Measurements from ENCODE around the gene TTC21B. TPM values are rescaled to one million over a fixed set of nuclear protein-coding genes. Genes with fewer than 3 reads are reported as not detected.

The TTC21B gene
- total and polyA plus RNA-seq, 10 of the 15 experiments (the other 5 are each of a cell fraction or from before 2014, with no cell fraction given): 2.7 to 22.4 (median 11.3) TPM

DNA sequence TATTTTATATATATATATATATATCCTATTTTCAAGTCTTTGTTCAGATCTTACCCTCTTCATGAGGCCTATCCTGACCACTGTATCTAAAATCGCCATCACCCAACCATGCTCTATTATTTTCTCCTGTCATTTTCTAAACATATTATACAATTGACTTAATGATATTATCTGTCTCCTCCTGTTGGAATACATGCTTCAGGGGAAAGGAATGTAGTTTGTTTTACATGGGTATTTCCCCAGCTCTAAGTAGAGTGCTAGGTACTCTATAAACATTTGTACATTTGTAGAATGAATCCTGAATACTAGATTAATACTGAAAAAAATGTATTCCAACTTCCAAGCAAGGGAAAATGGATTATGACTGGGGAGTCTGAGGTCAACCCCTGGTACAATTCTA, 26.2 kb downstream of the TTC21B start:
- no peak overlapping the region for H2AFZ ChIP-seq (ENCODE audit: control insufficient read depth, low read depth, low read length)
- no peak overlapping the region for H3K4me3 ChIP-seq
- ChIA-PET RAD21 (ENCODE audit: unreplicated experiment) (no interaction called here), POLR2A (no interaction called here), CTCF (interaction anchor here (0.9 kb wide), 1 partner anchor 16 kb away, joined by 3 read pairs; no protein-coding TSS in a partner anchor), SMC1A (ENCODE audit: uncharacterized antibody, unreplicated experiment) (no interaction called here)
- intact Hi-C loops (cut with micrococcal nuclease; ENCODE audit: unreplicated experiment): no loop called here
- no peaks in the 10 kb centered on the region for H3K9me3 ChIP-seq (replicated peaks; ENCODE audit: control insufficient read depth, insufficient read depth, low read length)
- peak; percentile 41 for FAIRE-seq
- no peaks in the 10 kb centered on the region for H3K79me2 ChIP-seq (ENCODE audit: control insufficient read depth, insufficient read depth, low read length)
- TF ChIP-seq MYC (IDR thresholded peaks at IDR 0.05; ENCODE audit: insufficient read depth, insufficient read length, insufficient replicate concordance, low read length, severe bottlenecking) (no peak), RUNX3 (IDR thresholded peaks at IDR 0.05; ENCODE audit: low read length) (no peak), ZBED1 (IDR thresholded peaks at IDR 0.05; ENCODE audit: borderline replicate concordance) (no peak), RELA (IDR thresholded peaks at IDR 0.05; ENCODE audit: borderline replicate concordance, partially characterized antibody) (no peak), POLR2AphosphoS2 (IDR thresholded peaks at IDR 0.05; ENCODE audit: low read depth, low read length) (no peak), POLR2A (IDR thresholded peaks at IDR 0.05; ENCODE audit: low read depth, low read length) (no peak), CBFB (IDR thresholded peaks at IDR 0.05; ENCODE audit: low read depth) (no peak), TCF3 (IDR thresholded peaks at IDR 0.05; ENCODE audit: borderline replicate concordance, insufficient read depth, low read depth, low read length) (no peak), KLF5 (IDR thresholded peaks at IDR 0.05; ENCODE audit: partially characterized antibody) (no peak), FOXM1 (IDR thresholded peaks at IDR 0.05; ENCODE audit: low read depth, low read length) (no peak), ZNF24 (IDR thresholded peaks at IDR 0.05) (no peak), STAT1 (conservative IDR thresholded peaks at IDR 0.05) (no peak)
- TF ChIP-seq, protein P1, sequence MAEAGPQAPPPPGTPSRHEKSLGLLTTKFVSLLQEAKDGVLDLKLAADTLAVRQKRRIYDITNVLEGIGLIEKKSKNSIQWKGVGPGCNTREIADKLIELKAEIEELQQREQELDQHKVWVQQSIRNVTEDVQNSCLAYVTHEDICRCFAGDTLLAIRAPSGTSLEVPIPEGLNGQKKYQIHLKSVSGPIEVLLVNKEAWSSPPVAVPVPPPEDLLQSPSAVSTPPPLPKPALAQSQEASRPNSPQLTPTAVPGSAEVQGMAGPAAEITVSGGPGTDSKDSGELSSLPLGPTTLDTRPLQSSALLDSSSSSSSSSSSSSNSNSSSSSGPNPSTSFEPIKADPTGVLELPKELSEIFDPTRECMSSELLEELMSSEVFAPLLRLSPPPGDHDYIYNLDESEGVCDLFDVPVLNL (IDR thresholded peaks at IDR 0.05; ENCODE audit: low read depth, low read length): no peak
- TF ChIP-seq, protein P2, sequence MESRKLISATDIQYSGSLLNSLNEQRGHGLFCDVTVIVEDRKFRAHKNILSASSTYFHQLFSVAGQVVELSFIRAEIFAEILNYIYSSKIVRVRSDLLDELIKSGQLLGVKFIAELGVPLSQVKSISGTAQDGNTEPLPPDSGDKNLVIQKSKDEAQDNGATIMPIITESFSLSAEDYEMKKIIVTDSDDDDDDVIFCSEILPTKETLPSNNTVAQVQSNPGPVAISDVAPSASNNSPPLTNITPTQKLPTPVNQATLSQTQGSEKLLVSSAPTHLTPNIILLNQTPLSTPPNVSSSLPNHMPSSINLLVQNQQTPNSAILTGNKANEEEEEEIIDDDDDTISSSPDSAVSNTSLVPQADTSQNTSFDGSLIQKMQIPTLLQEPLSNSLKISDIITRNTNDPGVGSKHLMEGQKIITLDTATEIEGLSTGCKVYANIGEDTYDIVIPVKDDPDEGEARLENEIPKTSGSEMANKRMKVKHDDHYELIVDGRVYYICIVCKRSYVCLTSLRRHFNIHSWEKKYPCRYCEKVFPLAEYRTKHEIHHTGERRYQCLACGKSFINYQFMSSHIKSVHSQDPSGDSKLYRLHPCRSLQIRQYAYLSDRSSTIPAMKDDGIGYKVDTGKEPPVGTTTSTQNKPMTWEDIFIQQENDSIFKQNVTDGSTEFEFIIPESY (IDR thresholded peaks at IDR 0.05): no peak
- TF ChIP-seq, protein P3, sequence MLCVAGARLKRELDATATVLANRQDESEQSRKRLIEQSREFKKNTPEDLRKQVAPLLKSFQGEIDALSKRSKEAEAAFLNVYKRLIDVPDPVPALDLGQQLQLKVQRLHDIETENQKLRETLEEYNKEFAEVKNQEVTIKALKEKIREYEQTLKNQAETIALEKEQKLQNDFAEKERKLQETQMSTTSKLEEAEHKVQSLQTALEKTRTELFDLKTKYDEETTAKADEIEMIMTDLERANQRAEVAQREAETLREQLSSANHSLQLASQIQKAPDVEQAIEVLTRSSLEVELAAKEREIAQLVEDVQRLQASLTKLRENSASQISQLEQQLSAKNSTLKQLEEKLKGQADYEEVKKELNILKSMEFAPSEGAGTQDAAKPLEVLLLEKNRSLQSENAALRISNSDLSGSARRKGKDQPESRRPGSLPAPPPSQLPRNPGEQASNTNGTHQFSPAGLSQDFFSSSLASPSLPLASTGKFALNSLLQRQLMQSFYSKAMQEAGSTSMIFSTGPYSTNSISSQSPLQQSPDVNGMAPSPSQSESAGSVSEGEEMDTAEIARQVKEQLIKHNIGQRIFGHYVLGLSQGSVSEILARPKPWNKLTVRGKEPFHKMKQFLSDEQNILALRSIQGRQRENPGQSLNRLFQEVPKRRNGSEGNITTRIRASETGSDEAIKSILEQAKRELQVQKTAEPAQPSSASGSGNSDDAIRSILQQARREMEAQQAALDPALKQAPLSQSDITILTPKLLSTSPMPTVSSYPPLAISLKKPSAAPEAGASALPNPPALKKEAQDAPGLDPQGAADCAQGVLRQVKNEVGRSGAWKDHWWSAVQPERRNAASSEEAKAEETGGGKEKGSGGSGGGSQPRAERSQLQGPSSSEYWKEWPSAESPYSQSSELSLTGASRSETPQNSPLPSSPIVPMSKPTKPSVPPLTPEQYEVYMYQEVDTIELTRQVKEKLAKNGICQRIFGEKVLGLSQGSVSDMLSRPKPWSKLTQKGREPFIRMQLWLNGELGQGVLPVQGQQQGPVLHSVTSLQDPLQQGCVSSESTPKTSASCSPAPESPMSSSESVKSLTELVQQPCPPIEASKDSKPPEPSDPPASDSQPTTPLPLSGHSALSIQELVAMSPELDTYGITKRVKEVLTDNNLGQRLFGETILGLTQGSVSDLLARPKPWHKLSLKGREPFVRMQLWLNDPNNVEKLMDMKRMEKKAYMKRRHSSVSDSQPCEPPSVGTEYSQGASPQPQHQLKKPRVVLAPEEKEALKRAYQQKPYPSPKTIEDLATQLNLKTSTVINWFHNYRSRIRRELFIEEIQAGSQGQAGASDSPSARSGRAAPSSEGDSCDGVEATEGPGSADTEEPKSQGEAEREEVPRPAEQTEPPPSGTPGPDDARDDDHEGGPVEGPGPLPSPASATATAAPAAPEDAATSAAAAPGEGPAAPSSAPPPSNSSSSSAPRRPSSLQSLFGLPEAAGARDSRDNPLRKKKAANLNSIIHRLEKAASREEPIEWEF (IDR thresholded peaks at IDR 0.05; ENCODE audit: insufficient replicate concordance, low read depth, low read length): no peak
- H3K36me3 ChIP-seq (ENCODE audit: control insufficient read depth in 2 of 2, insufficient read depth in 2 of 2, low read length in 1 of 2): peaks cover 0 to 17% of the 10 kb centered on the region in 2 experiments; a peak in 2 of 4 replicates
- H3K4me2 ChIP-seq (ENCODE audit: control insufficient read depth, insufficient read depth): no peak overlapping the region
- no peaks in the 10 kb centered on the region for H3K4me1 ChIP-seq (ENCODE audit: control insufficient read depth, insufficient read depth, low read length)
- ATAC-seq: no peak
- no peak overlapping the region for H3K9ac ChIP-seq (ENCODE audit: control insufficient read depth, insufficient read depth, low read length)
- H3K27ac ChIP-seq (ENCODE audit: control insufficient read depth, insufficient read depth): no peak overlapping the region
- no peaks in the 10 kb centered on the region for H4K20me1 ChIP-seq (ENCODE audit: control insufficient read depth, insufficient read depth)
- DNase-seq (ENCODE audit: low read depth, low spot score): no peak
- 100% methylated on average over 1 of the region's 1 CpG for WGBS (ENCODE audit: insufficient coverage, insufficient replicate concordance, low lambda C conversion rate, missing lambda C conversion rate)
- BruUV-seq (replicated peaks): no TSS peak
- in situ Hi-C loops (cut with MboI): no loop called here
- H3K27me3 ChIP-seq (replicated peaks in 1 of 2; ENCODE audit: control insufficient read depth in 2 of 2, insufficient read depth in 2 of 2, low read length in 1 of 2): no peaks in the 10 kb centered on the region

Measured in GM12878 (cell line).